ENCODE results near the gene SNAI3. TPM values are rescaled to one million over a fixed set of nuclear protein-coding genes. Genes with fewer than 3 reads are reported as not detected.

Gene SNAI3
- total and polyA plus RNA-seq, 11 donors = 0.76 to 9.5 (median 1.7) TPM

GRCh38 chr16:88732172-88732960 lies 46.1 kb upstream of the SNAI3 start:
- WGBS, 4 donors = 82 to 87% (median 85%) methylated on average over 21 to 30 of the region's 30 CpGs
- no peak for ATAC-seq
- Histone ChIP-seq H3K36me3 (peaks cover 0 to 71% (median 16%) of the 10 kb centered on the region in 9 donors), H3K27me3 (no peaks in the 10 kb centered on the region), H3K9me3 (no peaks in the 10 kb centered on the region), H3K27ac (no peak overlapping the region), H3K4me3 (no peak overlapping the region), H3K4me1 (peaks cover 0 to 9% (median 0%) of the 10 kb centered on the region in 12 donors)
- intact Hi-C loops (cut with DNase I) = loop anchor here in 1 of 10 donors (10.0 kb wide), 1 partner anchor 482 kb away; the partner anchor contains the start of gene ZNF778
- TF ChIP-seq CTCF (IDR thresholded peaks at IDR 0.05) = no peak
- TF ChIP-seq POLR2A (IDR thresholded peaks at IDR 0.05) = no peak
- DNase-seq = no peak

GRCh38 chr16:88731699-88732098 lies 45.4 kb upstream of the SNAI3 start:
- Histone ChIP-seq H3K4me1 (peaks cover 0 to 5% (median 0%) of the 10 kb centered on the region in 12 donors), H3K36me3 (peaks cover 0 to 78% (median 22%) of the 10 kb centered on the region in 9 donors), H3K27me3 (no peaks in the 10 kb centered on the region), H3K4me3 (no peak overlapping the region), H3K9me3 (no peaks in the 10 kb centered on the region), H3K27ac (no peak overlapping the region)
- DNase-seq (no peak), ATAC-seq (no peak)
- WGBS, 4 donors = 73 to 94% (median 74%) methylated on average over 11 to 15 of the region's 15 CpGs
- intact Hi-C loops (cut with DNase I) = loop anchor here in 1 of 10 donors (10.0 kb wide), 1 partner anchor 483 kb away; the partner anchor contains the start of gene ZNF778
- no peak for TF ChIP-seq CTCF (IDR thresholded peaks at IDR 0.05)

GRCh38 chr16:88730632-88731607 lies 44.6 kb upstream of the SNAI3 start:
- no peak for ATAC-seq
- intact Hi-C loops (cut with DNase I) = loop anchor here in 1 of 10 donors (10.0 kb wide), 1 partner anchor 484 kb away; the partner anchor contains the start of gene ZNF778
- 70 to 77% (median 74%) methylated on average over 33 to 34 of the region's 34 CpGs for WGBS, 4 donors

More at GRCh38 chr16:88730632-88731607, 44.6 kb upstream of the SNAI3 start:
- H3K4me3 ChIP-seq = no peak overlapping the region
- no peak overlapping the region for H3K27ac ChIP-seq
- H3K27me3 ChIP-seq = no peaks in the 10 kb centered on the region
- TF ChIP-seq CTCF (IDR thresholded peaks at IDR 0.05) (no peak), POLR2A (IDR thresholded peaks at IDR 0.05) (no peak)
- H3K36me3 ChIP-seq = peaks cover 0 to 81% (median 29%) of the 10 kb centered on the region in 9 donors
- peaks cover 0 to 5% (median 0%) of the 10 kb centered on the region in 12 donors for H3K4me1 ChIP-seq
- no peaks in the 10 kb centered on the region for H3K9me3 ChIP-seq
- no peak for DNase-seq

Measured in heart left ventricle (tissue), 16 donors.